Measurements from ENCODE around the gene NME3. TPM values are rescaled to one million over a fixed set of nuclear protein-coding genes. Genes with fewer than 3 reads are reported as not detected.
A peak's percentile ranks its signal among the peaks of the same experiment; 100 is the strongest.

The NME3 gene
- total and polyA plus RNA-seq, 2 of the 13 experiments (the other 11 are each of a cell fraction or from before 2014, with no cell fraction given): 10.4 to 15.9 TPM

DNA sequence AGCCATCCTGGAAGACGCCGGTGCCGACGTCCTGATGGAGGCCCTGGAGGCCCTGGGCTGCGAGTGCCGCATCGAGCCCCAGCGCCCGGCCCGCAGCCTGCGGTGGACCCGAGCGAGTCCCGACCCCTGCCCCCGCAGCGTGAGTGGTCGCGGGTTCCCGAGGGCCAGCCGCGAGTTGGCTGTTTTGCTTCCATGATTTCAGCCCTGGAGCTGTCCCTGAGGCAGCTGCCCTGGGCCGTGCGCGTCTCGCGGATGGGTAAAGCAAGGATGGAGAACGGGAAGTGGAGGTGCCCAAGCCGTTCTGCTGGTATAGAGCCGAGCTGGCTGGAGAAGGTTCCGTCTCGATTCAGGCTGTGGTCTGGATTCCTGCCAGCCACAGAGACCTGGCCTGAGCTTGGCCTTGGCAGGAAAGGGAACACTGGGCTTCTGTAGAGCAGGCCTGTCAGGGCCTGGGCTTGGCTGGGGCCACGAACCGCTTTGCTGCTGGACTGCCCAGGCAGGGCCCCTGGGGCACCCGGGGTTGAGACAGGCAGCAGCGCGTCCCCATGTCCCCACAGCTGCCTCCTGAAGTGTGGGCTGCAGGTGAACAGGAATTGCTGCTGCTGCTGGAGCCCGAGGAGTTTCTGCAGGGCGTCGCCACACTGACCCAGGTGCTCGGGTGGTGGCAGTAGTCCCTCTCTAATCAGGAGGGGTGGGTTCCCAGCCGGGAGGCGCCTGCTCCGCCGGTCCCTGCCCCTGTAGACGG is 2.5 kb upstream of the NME3 start (continued):
- TF ChIP-seq, protein P1, sequence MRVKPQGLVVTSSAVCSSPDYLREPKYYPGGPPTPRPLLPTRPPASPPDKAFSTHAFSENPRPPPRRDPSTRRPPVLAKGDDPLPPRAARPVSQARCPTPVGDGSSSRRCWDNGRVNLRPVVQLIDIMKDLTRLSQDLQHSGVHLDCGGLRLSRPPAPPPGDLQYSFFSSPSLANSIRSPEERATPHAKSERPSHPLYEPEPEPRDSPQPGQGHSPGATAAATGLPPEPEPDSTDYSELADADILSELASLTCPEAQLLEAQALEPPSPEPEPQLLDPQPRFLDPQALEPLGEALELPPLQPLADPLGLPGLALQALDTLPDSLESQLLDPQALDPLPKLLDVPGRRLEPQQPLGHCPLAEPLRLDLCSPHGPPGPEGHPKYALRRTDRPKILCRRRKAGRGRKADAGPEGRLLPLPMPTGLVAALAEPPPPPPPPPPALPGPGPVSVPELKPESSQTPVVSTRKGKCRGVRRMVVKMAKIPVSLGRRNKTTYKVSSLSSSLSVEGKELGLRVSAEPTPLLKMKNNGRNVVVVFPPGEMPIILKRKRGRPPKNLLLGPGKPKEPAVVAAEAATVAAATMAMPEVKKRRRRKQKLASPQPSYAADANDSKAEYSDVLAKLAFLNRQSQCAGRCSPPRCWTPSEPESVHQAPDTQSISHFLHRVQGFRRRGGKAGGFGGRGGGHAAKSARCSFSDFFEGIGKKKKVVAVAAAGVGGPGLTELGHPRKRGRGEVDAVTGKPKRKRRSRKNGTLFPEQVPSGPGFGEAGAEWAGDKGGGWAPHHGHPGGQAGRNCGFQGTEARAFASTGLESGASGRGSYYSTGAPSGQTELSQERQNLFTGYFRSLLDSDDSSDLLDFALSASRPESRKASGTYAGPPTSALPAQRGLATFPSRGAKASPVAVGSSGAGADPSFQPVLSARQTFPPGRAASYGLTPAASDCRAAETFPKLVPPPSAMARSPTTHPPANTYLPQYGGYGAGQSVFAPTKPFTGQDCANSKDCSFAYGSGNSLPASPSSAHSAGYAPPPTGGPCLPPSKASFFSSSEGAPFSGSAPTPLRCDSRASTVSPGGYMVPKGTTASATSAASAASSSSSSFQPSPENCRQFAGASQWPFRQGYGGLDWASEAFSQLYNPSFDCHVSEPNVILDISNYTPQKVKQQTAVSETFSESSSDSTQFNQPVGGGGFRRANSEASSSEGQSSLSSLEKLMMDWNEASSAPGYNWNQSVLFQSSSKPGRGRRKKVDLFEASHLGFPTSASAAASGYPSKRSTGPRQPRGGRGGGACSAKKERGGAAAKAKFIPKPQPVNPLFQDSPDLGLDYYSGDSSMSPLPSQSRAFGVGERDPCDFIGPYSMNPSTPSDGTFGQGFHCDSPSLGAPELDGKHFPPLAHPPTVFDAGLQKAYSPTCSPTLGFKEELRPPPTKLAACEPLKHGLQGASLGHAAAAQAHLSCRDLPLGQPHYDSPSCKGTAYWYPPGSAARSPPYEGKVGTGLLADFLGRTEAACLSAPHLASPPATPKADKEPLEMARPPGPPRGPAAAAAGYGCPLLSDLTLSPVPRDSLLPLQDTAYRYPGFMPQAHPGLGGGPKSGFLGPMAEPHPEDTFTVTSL (CRISPR knock-in tag; IDR thresholded peaks at IDR 0.05; ENCODE audit: borderline replicate concordance): no peak
- TF ChIP-seq, protein P2, sequence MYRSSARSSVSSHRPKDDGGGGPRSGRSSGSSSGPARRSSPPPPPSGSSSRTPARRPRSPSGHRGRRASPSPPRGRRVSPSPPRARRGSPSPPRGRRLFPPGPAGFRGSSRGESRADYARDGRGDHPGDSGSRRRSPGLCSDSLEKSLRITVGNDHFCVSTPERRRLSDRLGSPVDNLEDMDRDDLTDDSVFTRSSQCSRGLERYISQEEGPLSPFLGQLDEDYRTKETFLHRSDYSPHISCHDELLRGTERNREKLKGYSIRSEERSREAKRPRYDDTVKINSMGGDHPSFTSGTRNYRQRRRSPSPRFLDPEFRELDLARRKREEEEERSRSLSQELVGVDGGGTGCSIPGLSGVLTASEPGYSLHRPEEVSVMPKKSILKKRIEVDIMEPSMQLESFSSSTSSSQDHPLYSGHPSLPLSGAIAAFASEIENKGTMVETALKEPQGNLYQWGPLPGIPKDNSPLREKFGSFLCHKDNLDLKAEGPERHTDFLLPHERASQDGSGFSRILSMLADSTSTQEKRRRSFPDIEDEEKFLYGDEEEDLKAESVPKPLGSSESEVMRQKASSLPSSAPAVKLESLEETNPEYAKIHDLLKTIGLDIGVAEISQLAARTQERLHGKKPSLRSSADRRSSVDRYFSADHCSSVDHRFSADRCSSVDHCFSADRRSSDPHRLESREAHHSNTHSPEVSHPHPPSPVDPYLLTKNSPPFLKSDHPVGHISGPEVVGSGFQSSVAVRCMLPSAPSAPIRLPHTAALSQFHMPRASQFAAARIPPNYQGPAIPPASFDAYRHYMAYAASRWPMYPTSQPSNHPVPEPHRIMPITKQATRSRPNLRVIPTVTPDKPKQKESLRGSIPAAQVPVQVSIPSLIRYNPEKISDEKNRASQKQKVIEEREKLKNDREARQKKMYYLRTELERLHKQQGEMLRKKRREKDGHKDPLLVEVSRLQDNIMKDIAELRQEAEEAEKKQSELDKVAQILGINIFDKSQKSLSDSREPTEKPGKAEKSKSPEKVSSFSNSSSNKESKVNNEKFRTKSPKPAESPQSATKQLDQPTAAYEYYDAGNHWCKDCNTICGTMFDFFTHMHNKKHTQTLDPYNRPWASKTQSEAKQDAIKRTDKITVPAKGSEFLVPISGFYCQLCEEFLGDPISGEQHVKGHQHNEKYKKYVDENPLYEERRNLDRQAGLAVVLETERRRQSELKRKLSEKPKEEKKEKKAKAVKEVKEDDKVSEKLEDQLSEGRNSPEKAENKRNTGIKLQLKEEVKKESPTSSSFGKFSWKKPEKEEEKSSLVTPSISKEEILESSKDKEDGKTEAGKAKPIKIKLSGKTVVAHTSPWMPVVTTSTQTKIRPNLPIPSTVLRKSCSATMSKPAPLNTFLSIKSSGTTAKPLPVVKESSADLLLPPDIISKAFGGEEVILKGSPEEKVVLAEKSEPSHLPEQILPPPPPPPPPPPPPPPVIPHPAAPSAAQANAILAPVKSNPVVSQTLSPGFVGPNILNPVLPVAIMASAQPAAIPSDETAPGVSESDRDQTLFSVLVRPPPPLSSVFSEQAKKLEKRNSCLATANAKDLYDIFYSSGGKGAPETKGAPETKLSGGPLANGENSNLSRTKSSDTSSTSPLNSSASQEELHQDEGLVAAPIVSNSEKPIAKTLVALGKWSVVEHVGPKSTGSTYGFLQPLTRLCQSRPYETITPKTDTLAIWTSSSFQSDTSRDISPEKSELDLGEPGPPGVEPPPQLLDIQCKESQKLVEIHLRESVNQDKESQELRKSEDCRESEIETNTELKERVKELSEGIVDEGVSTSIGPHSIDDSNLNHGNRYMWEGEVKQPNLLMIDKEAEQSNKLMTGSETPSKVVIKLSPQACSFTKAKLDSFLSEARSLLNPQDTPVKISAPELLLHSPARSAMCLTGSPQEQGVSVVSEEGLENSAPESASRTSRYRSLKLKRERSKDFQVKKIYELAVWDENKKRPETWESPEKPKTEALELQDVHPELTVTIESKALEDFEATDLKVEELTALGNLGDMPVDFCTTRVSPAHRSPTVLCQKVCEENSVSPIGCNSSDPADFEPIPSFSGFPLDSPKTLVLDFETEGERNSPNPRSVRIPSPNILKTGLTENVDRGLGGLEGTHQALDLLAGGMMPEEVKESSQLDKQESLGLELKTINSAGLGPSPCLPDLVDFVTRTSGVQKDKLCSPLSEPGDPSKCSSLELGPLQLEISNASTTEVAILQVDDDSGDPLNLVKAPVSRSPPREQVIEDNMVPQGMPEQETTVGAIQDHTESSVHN (CRISPR knock-in tag; IDR thresholded peaks at IDR 0.05): no peak
- TF ChIP-seq ZSCAN25 (CRISPR knock-in tag; IDR thresholded peaks at IDR 0.05) (no peak), ZNF670 (CRISPR knock-in tag; IDR thresholded peaks at IDR 0.05; ENCODE audit: borderline replicate concordance) (0 out of 2 replicates have a peak, but pooled peaks have one; percentile 6), HMGA1 (CRISPR knock-in tag; conservative IDR thresholded peaks at IDR 0.05) (no peak), KDM2A (CRISPR knock-in tag; IDR thresholded peaks at IDR 0.05; ENCODE audit: borderline replicate concordance, low read depth) (peak; percentile 29; the same call in 1 of the 2 replicates), MIER2 (CRISPR knock-in tag; IDR thresholded peaks at IDR 0.05) (no peak), DRAP1 (CRISPR knock-in tag; IDR thresholded peaks at IDR 0.05) (no peak), NCOA1 (CRISPR knock-in tag; IDR thresholded peaks at IDR 0.05) (0 out of 2 replicates have a peak, but pooled peaks have one; percentile 9), ZNF747 (CRISPR knock-in tag; IDR thresholded peaks at IDR 0.05; ENCODE audit: borderline replicate concordance) (no peak), ETS1 (CRISPR knock-in tag; IDR thresholded peaks at IDR 0.05) (no peak), TRIM24 (CRISPR knock-in tag; IDR thresholded peaks at IDR 0.05) (0 out of 2 replicates have a peak, but pooled peaks have one; percentile 53)

Data from HepG2 (cell line).